ENCODE data around the gene NAALADL2.
A peak's percentile ranks its signal among the peaks of the same experiment; 100 is the strongest.
"Not testable (repeated sequence)": the region's sequence is repeated elsewhere in the genome, so short reads cannot be mapped to it uniquely, and the experiment has no call there.

The NAALADL2 gene

DNA sequence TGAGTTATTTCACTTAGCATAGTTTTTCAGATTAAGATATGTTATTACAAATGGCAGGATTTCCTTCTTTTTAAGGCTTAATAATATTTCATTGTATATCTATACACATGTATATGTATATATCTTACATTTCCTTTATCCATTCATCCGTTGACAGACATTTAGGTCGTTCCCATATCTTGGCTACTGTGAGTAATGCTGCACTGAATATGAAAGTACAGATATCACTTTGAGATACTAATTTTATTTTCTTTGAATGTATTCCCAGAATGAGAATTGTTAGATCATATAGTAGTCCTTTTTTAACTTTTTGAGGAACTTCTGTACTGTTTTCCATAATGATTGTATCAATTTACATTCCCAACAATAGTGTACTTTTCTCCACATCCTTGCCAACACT is 270.4 kb downstream of the NAALADL2 start:
- no peak for DNase-seq (ENCODE audit: low read depth in 2 of 2)

GRCh38 chr3:175131866-175132265 is 272.7 kb downstream of the NAALADL2 start:
- not testable (repeated sequence) for DNase-seq (ENCODE audit: low read depth in 2 of 2)

DNA sequence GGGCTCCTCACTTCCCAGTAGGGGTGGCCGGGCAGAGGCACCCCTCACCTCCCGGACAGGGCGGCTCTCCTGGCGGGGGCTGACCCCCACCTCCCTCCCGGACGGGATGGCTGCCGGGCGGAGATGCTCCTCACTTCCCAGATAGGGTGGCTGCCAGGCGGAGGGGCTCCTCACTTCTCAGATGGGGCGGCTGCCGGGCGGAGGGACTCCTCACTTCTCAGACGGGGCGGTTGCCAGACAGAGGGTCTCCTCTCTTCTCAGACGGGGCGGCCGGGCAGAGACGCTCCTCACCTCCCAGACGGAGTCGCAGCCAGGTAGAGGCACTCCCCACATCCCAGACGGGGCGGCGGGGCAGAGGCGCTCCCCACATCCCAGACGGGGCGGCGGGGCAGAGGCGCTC is 273.6 kb downstream of the NAALADL2 start:
- not testable (repeated sequence) for DNase-seq (ENCODE audit: low read depth in 2 of 2)

DNA sequence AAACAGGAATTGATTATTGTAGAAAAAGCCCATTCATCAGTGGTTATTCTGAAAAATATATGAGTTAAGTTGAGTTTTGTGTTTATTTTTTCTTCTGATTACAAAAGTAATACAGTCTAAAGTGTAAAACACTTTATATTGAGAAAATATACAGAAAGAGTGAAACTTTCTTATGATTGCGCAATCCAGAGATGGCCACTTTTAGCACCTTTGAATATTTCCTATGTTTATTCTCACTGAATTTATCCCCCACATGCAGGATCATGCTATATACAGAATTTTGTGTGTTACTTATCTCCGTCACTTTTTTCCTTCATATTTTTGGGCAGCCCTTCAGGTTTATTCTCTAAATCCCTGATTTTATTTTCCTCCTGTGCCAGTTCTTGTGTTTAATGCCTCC is 285.2 kb downstream of the NAALADL2 start:
- DNase-seq (ENCODE audit: low read depth in 2 of 2) = no peak

GRCh38 chr3:175146258-175146657 is 287.1 kb downstream of the NAALADL2 start:
- peak in 1 of 2 experiments; percentile 5 for DNase-seq (ENCODE audit: low read depth in 2 of 2)

GRCh38 chr3:175149675-175150074 is 290.5 kb downstream of the NAALADL2 start:
- DNase-seq (ENCODE audit: low read depth in 2 of 2) = no peak

GRCh38 chr3:175150812-175151401 is 291.8 kb downstream of the NAALADL2 start:
- DNase-seq (ENCODE audit: low read depth in 2 of 2) = no peak

DNA sequence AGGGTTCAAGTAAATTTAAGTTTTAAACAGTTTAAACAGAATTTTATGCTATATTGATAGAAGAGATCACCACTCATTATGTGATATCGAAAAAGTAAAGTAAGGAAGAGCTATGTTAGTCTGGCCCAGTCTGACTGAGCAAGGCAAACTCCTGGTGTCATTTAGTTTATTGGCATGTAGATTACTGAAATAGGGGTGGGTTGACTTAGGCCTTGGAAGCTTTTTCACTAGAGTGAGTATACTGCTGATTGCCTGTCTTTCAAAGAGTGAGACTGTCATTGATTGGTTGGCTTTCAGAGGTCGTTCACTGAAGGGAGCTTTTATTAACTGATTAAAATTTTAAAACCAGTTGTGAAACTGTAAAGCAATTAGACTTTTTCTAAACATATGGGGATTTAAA is 294.5 kb downstream of the NAALADL2 start:
- no peak for DNase-seq (ENCODE audit: low read depth in 2 of 2)

DNA sequence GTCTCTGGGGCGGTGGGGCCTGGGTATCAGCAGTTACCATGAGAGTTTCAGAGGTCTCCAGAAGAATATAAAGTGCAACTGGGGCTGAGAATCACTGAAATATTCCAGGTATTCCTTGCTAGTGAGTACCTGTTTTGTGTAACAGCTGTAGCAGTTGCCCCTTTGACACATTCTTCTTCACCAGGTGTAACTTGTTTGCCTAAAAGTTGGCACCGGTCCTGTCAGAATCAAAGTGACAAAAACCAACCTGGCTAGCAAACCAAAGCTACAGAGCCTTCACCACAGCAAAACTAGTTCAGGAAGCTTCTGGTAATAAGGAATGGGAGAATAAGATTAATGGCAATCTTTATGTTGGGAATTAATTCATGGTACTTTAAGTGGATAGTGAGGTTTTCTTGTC is 296.0 kb downstream of the NAALADL2 start:
- no peak for DNase-seq (ENCODE audit: low read depth in 2 of 2)

DNA sequence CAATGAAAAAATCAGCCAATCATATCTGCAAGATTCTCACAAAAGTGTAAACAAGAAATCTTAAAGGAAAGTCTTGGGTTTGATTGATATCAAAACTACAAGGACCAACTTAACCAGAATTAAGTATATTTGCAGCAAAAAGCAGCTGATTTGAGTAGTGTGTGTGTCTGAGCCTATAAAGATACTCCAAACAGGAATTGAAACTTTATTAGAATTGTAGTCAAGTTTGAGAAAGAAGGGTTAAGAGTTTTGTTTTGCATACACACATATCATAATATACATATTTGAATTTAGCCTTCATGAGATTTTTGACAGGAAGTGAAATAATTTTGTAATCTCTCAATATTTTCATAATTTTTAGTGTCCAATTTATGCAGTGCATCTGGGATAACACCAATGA is 300.1 kb downstream of the NAALADL2 start:
- no peak for DNase-seq (ENCODE audit: low read depth in 2 of 2)

GRCh38 chr3:175161291-175161690 is 302.2 kb downstream of the NAALADL2 start:
- DNase-seq (ENCODE audit: low read depth in 2 of 2) = no peak

DNA sequence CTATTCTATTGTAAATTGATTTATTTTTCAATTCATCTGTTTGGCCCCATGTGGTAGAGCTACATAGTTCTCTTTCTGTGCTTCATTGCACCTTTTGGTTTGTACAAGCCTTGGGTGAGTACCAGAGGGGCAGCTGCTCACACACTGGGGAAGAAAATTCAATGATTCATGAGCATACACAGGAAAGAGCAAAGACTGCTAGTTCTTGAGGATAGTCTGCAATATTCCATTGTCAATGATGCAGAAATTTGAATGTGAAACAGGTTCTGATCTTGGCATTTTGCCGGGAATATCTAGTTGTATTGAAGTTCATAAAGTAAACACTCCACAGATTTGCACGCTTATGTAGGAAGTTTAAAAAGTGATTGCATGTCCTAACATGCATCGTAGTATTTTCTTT is 304.6 kb downstream of the NAALADL2 start:
- DNase-seq (ENCODE audit: low read depth in 2 of 2) = no peak

DNA sequence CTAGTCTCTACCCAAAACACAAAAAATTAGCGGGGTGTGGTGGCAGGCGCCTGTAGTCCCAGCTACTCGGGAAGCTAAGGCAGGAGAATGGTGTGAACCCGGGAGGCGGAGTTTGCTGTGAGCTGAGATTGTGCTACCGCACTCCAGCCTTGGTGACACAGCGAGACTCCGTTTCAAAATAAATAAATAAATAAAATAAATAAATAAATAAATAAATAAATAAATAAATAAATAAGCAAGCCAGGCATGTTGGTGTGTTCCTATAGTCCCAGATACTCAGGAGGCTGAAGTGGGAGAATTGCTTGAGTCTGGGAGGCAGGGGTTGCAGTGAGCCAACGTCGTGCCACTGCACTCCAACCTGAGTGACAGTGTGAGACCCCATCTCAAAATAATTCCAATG is 314.0 kb downstream of the NAALADL2 start:
- DNase-seq (ENCODE audit: low read depth in 2 of 2) = not testable (repeated sequence)

DNA sequence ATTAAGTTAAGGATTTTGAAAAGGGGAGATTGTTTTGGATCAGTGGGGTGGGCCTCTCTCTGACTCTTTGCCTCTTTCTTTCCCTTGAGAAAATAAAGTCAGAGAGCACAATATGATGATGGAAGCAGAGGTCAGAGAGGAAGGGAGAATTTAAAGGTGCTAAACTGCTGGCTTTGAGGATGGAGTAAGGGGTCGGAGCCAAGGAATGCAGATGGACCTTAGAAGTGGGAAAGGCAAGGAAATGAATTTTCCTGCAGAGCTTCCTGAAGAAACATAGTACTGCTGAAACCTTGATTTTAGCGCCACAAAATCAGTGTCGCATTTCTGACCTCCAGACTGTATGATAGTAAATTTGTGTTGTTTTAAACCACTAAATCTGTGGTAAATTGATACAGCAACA is 317.4 kb downstream of the NAALADL2 start:
- no peak for DNase-seq (ENCODE audit: low read depth in 2 of 2)

GRCh38 chr3:175179055-175179454 is 319.9 kb downstream of the NAALADL2 start:
- no peak for DNase-seq (ENCODE audit: low read depth in 2 of 2)

GRCh38 chr3:175184392-175184791 is 325.3 kb downstream of the NAALADL2 start:
- DNase-seq (ENCODE audit: low read depth in 2 of 2) = no peak

- DNase-seq (ENCODE audit: low read depth in 2 of 2) = no peak
Measured at GRCh38 chr3:175185903-175186302, 326.8 kb downstream of the NAALADL2 start.

DNA sequence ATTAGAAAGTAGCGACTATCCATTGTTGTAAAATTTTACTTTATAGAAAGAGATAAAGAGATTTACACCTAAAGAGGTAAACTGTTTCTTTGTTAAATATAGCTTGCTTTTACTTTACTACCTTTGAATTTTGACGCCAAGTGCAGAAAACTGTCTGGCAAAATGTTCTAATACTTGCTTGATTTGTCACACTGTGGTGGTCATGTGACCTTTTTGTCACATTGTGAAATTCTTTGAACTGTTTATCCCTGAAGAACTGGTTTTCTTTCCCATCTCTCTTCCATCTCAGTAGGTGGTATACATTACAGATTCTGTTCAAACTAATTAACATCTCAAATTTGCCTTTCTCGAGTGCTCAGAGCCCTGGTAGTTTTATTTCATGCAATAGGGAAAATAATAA is 327.4 kb downstream of the NAALADL2 start:
- no peak for DNase-seq (ENCODE audit: low read depth in 2 of 2)

- no peak for DNase-seq (ENCODE audit: low read depth in 2 of 2)
Measured at GRCh38 chr3:175187586-175187985, 328.5 kb downstream of the NAALADL2 start.

GRCh38 chr3:175192536-175192935 is 333.4 kb downstream of the NAALADL2 start:
- no peak for DNase-seq (ENCODE audit: low read depth in 2 of 2)

DNA sequence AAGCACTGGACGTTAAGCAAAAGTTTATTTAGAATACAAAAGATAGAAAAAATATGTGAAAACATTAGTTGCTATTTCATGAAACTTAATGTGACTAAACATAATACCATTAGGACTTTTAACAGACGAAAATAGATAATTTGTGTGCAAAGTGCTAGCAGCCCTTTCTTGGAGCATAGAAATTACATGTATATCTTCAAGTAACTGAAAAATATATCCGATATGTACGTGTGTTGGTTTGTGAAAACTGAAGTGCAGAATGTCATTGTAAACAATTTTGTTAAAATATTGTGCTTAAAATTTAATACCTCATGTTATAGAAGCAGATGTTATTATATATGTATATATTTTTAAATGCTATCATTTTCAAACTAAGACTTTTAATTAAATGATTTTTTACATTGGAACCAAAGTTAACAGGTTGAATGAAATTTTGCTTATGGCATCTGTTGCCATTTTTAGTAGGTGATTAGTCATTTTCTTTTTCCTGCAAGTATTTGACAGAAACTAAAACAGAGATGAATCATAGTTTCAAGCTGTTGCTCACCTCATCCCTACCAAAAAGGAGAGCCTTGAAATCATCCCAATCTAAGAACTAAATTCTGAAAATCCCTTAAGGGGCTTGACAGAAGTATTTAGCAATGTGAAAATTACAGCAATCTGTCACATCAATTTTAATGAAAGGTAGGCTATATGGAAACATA is 334.8 kb downstream of the NAALADL2 start:
- DNase-seq (ENCODE audit: low read depth in 2 of 2) = peak; percentile 18 to 29

DNA sequence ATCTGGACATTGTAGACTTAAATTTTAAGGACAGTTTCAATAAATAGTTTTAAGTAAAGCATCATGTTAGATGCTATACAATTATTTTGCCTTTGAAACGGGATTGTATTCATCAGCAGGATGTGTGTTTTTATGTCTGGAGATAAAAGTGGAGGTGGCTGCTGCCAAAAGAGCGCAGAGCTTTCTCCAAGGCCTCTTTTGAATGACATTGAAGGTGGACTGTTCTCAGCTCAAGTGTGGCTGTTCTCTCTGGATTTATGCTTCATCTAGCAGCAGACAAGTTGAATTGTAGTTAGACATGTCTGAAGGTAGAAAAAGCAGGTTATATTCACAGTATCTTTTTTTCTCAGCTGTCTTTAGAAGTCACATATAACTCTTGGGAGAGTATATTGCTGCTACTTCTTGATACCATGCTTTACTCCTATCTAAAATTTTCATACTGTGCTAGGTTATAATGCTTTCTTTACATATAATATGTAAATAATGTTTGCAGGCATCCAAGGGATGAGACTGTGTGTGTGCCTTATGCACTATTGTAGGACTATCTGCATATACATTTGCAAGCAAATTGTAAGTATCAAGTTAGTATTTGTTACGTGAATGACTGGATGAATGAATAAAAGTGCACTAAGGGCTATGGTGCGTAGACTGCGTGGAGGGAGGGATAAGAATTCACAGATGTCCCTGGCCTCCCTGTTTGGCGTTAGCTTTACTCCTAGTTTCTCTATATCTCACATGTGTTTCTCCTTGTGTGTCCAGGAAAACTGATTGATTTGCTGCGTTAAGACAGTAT is 340.1 kb downstream of the NAALADL2 start:
- DNase-seq (ENCODE audit: low read depth in 2 of 2) = no peak

DNA sequence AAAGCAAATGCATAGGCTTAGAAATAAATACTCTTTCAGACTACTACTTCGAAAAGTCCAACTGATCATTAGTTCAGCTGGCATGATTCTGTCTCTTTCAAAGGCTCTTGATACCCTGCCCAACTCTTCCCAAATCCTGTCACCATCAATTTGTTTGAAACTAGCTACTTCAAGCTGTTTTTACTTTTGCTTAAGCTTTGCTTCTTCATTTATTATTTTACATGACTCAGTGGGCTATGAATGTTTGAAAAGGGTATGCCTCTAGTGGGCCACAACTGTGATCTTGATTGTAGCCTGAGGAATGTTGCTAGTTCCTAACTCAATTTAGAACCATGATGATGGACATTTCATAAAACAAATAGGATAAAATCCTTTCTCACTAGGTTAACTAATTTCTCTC is 340.8 kb downstream of the NAALADL2 start:
- no peak for DNase-seq (ENCODE audit: low read depth in 2 of 2)
